Stomach smooth muscle (tissue), 2 donors: ENCODE measurements around the gene ALG3.

Source experiments
- H3K27ac ChIP-seq: one replicate; pipeline ENCODE4 v1.7.0; 2013; ENCODE audit warnings: mild to moderate bottlenecking, low read length, inconsistent platforms
- H3K27me3 ChIP-seq, 2 donors: one replicate each; pipeline ENCODE4 v1.7.0; 2013; ENCODE audit warnings: low read length in 2 of 2; ENCODE audit not compliant: insufficient read depth in 2 of 2, control insufficient read depth in 1 of 2
- H3K36me3 ChIP-seq, 2 donors: one replicate each; pipeline ENCODE4 v1.7.0; 2013; ENCODE audit warnings: low read length in 2 of 2; ENCODE audit not compliant: control insufficient read depth in 2 of 2, insufficient read depth in 2 of 2
- H3K4me1 ChIP-seq: one replicate; pipeline ENCODE4 v1.7.0; 2013; ENCODE audit warnings: low read length; ENCODE audit not compliant: control insufficient read depth, insufficient read depth
- H3K4me3 ChIP-seq, 2 donors: one replicate each; pipeline ENCODE4 v1.7.0; 2013; ENCODE audit warnings: low read length in 2 of 2
- H3K9ac ChIP-seq, 2 donors: one replicate each; pipeline ENCODE4 v1.7.0; 2013; ENCODE audit warnings: low read length in 2 of 2, mild to moderate bottlenecking in 1 of 2
- H3K9me3 ChIP-seq, 2 donors: one replicate each; pipeline ENCODE4 v1.7.0; 2013; ENCODE audit warnings: low read length in 2 of 2; ENCODE audit not compliant: control insufficient read depth in 2 of 2
- donor health status: healthy.
- donor health status: Pancreatic carcinoma.

Gene ALG3

DNA sequence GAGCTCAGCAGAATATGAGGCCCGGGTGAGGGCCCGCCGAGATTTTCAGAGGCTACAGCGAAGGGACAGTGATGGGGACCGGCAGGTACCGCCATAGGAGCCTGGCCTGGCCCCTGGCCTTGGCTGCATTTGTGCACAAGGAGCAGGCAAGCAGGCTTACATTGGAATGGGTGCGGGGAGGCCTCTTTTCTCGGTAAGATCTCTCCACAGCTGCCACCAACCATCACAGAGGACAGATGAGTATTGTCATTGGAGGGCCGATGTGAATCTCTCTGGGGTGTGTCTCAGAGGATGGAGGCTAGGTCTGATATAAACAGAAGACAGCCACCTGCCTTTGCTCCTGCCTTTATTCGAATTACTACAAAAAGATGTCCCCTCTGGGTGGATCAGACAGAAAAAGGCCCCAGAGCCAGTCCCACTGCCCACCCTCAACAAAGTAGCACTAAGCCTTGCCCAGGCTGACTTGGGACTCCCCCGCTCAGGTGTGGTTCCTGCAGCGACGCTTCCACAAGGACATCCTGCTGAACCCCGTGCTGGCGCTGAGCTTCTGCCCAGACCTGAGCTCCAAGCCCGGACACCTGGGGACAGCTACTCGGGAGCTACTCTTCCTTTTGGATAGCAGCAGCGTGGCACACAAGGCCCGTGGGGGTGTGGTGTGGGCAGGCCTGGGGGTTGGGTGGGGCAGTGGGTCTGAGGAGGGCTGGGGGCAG is 13.9 kb downstream of the ALG3 start:
- H3K36me3 ChIP-seq, result no peaks in the 10 kb centered on the region
- H3K9me3 ChIP-seq, result no peaks in the 10 kb centered on the region
- no peak overlapping the region for H3K9ac ChIP-seq
- no peak overlapping the region for H3K27ac ChIP-seq
- H3K4me1 ChIP-seq, result peaks cover 11% of the 10 kb centered on the region
- no peak overlapping the region for H3K4me3 ChIP-seq
- H3K27me3 ChIP-seq, result peaks cover 30 to 58% of the 10 kb centered on the region in 2 donors

DNA sequence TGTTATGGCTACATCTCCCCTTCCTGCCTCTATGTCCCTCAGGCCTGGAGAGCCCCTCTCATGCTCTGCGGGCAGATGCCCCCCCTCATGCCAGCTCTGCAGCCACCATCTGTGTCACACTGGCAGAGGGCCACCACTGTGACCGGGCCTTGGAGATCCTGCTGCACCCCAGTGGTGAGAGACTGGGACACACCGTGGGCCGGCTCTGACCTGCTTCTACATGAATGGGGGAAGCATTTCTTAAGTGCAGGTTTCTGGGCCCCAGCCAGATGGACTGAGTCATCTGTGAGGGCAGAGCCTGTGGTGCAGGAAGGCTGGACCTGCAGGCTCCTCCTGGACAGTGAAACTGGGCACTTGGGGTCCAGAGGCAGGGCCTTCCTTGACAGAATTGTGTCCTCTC is 14.5 kb downstream of the ALG3 start:
- Histone ChIP-seq H3K9me3 (no peaks in the 10 kb centered on the region), H3K36me3 (no peaks in the 10 kb centered on the region), H3K4me3 (no peak overlapping the region), H3K27me3 (peaks cover 30 to 61% of the 10 kb centered on the region in 2 donors), H3K4me1 (peaks cover 17% of the 10 kb centered on the region), H3K9ac (no peak overlapping the region), H3K27ac (no peak overlapping the region)

DNA sequence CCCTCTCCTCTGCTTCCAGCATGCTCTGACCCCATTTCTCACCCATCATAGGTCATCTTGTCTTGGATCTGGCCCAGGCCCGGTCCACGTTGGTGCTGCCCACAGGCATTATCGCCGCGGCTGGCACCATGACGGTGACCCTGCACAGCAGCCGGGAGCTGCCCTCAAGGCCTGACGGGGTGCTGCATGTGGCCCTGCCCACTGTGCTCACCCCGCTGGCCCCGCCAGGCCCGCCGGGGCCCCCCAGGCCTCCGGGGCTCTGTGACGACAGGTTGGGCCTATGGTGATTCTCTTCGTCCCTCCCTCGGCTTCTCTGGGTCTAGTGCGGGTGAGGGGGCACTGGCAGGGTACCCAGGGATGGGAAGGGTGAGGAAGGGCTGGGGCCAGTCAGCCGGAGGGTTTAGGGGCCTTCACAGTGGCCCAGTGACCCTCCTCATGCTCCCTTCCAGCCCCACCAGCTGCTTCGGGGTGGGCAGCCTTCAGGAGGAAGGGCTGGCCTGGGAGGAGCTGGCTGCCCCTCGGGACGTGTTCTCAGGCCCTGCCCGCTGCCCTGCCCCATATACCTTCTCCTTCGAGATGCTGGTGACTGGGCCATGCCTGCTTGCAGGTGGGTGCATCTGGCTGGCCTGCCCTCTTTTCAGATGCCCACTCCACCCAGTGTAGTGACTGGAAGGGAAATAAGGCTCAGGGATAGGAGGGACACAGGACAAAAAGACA is 15.5 kb downstream of the ALG3 start:
- no peaks in the 10 kb centered on the region for H3K36me3 ChIP-seq
- no peak overlapping the region for H3K27ac ChIP-seq
- no peak overlapping the region for H3K9ac ChIP-seq
- peaks cover 25% of the 10 kb centered on the region for H3K4me1 ChIP-seq
- H3K4me3 ChIP-seq, result no peak overlapping the region
- H3K9me3 ChIP-seq, result no peaks in the 10 kb centered on the region
- H3K27me3 ChIP-seq, result peaks cover 31 to 64% of the 10 kb centered on the region in 2 donors

DNA sequence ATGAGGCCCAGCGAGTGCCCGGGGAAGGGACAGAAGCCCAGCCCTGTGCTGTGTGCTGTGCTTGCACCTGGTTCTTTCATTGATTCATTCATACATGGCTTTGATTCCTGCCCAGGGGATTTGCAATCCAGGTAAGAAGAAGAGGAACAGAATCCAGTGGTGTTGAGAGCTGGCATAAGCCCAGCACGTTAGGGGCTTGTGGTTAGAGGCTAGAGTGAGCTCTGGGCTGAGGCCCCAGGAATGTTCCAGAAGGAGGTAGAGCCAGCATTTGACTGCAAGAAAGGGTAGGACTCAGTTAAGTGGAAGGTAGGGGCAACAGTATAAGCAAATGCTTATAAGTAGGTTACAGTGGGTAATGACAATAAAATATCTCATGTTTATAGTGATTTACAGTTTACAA is 17.1 kb downstream of the ALG3 start:
- no peak overlapping the region for H3K27ac ChIP-seq
- no peaks in the 10 kb centered on the region for H3K36me3 ChIP-seq
- no peak overlapping the region for H3K4me3 ChIP-seq
- H3K9ac ChIP-seq, result no peak overlapping the region
- H3K4me1 ChIP-seq, result peaks cover 25% of the 10 kb centered on the region
- H3K27me3 ChIP-seq, result peaks cover 36 to 60% of the 10 kb centered on the region in 2 donors
- H3K9me3 ChIP-seq, result no peaks in the 10 kb centered on the region

DNA sequence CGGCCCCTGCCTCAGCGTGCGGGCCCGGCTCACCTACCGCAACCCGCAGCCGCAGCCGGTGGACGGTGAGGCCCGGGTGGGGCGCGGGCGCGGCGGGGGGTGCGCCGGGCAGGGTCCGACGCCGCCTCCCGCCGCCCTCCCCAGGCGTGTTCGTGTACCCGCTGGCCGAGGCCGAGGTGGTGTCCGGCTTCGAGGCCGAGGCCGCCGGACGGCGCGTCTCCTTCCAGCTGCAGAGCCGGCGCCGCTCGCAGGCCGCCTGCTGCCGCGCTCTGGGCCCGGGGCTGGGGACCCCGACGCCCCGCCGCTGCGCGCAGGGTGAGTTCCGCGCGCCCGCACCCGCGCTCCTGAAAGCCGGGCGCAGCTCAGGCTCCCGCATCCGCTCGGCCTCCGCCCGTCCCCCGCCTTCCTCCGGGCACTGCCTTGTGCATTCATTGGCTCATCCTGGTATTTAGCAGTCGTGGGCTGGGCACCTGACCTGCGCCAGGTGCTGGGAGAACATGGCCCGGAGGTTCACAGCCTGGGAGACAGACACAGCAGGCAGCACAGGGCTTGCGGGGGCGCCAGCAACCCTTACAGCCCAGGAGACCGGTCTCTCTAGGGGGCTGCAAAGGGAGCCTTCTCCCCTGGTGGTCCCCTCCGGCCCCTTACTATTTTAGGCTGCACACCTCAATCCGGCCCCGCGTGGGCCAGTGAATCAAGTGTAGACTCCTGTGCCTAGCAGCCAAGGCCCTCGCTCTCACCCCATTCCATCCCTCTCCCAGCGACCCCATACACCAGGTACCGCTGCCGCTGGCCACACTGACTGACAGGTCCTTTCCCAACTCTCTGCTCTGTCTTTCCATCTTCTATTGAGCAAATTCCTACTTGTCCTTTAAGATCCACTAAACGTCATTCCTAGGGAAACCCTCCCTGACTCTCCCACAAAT is 17.9 kb downstream of the ALG3 start:
- H3K4me3 ChIP-seq, result peak overlapping the region in 1 of 2 donors; percentile 74
- no peaks in the 10 kb centered on the region for H3K9me3 ChIP-seq
- H3K27me3 ChIP-seq, result peaks cover 37 to 61% of the 10 kb centered on the region in 2 donors
- no peak overlapping the region for H3K27ac ChIP-seq
- no peaks in the 10 kb centered on the region for H3K36me3 ChIP-seq
- no peak overlapping the region for H3K9ac ChIP-seq
- peaks cover 25% of the 10 kb centered on the region for H3K4me1 ChIP-seq

DNA sequence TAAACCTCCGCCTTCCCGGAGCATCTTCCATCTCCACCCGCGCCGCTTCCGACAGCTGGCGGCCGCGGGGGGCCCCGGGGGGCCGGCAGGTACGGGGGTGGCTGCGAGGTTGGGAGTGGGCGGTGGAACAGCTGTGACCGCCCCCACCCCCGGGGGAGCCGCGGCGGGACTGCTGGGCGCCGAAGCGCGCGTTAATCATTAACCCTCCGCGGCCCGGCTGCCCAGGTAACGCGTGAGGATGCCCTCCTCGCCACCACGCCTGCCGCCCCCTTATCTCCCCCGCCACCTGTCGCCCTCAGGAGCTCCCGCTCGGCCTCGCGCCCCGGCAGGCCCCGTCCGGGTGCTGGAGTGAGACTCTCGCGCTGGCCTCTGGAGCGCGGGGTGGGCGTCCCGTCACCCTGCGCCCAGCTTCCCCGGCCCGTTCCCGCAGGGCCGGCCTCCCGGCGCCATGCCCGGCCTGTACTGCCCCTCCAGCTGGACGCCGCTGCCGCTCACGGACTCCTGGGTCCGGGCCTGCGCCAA is 18.6 kb downstream of the ALG3 start:
- Histone ChIP-seq H3K9ac (no peak overlapping the region), H3K27me3 (peaks cover 40 to 62% of the 10 kb centered on the region in 2 donors), H3K27ac (no peak overlapping the region), H3K36me3 (no peaks in the 10 kb centered on the region), H3K9me3 (no peaks in the 10 kb centered on the region), H3K4me3 (peak overlapping the region; percentile 59 to 74), H3K4me1 (peaks cover 25% of the 10 kb centered on the region)

DNA sequence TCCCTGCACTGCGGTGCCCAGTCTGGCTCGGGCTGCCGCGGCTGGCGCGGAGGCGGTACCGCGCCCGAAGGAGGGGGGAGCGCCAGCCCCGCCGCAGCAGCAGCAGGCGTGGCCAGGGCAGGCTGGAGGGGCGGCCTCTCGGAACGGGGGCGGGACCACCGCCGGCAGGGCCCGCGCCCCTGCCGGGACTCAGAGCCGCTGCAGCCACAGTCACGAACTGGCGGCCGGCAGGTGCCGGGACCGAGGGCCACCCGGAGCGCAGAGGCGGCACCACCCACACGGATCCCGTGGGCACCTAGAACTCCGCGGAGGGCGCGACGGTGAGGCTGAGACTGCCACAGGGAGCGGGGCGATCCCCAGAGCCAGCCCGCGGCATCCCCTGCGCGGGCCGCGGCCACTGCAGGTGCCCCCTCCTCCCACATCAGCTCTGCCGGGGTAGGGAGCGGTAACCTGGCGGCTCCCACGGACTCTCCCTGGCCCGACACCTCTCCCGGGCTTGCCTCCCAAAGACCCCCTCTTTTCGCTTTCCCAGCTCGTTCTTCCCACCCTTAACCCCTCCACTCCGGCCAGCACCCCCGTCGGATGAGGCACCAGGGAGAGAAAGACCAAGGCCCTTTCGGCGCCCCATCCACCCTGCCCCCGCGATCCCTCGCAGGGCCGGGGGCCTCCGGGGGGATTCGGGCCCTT is 19.2 kb downstream of the ALG3 start, which contains the start of gene VWA5B2:
Gene VWA5B2, plus strand, starts transcription at position 192 of the 687 bp plus-strand sequence. CDS start 944 bp downstream, outside the sequence.
- Histone ChIP-seq H3K27me3 (peaks cover 40 to 62% of the 10 kb centered on the region in 2 donors), H3K36me3 (no peaks in the 10 kb centered on the region), H3K27ac (no peak within 1 kb of the TSS), H3K9me3 (no peaks in the 10 kb centered on the region), H3K4me1 (peaks cover 25% of the 10 kb centered on the region), H3K4me3 (peak within 1 kb of the TSS; percentile 59 to 74), H3K9ac (no peak within 1 kb of the TSS)

DNA sequence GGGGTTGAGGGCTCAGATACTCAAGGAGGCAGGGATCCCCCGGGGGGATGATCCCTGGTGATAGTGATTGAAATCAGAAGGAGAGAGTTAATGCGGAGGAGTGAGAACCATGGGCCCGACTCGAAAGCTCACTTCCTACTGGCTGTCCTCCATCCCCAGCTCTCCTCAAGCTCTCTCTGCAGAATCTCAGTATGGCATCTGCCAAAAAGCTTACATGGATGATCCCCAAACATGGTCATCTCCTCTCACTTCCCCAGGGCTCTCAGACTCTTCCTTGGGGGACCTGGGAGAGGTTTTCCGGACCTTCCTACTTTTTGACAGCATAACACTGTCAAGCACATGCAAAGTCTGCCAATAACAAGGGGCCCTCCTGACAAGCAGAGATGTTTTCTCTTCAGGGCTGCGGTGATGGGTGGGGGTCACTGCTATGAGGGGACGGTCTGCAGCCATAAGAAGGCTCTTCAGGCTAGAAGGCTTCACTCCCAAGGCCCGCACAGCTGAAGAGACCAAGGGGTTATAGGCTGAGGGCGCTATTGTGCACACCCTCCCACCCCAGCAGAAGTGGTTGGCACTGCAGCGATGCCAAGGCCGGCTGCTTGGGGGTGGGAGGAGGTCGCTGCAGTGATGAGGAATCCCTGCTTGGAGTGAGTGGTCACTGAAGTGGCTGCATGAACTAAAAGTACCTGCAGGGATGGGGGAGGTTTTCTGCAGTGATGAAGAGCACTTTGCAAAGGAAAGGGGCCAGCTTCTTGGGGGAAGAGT is 20.2 kb downstream of the ALG3 start:
- H3K27ac ChIP-seq, result no peak overlapping the region
- H3K4me3 ChIP-seq, result peak overlapping the region; percentile 59 to 74
- no peak overlapping the region for H3K9ac ChIP-seq
- peaks cover 25% of the 10 kb centered on the region for H3K4me1 ChIP-seq
- no peaks in the 10 kb centered on the region for H3K36me3 ChIP-seq
- no peaks in the 10 kb centered on the region for H3K9me3 ChIP-seq
- peaks cover 40 to 57% of the 10 kb centered on the region in 2 donors for H3K27me3 ChIP-seq

DNA sequence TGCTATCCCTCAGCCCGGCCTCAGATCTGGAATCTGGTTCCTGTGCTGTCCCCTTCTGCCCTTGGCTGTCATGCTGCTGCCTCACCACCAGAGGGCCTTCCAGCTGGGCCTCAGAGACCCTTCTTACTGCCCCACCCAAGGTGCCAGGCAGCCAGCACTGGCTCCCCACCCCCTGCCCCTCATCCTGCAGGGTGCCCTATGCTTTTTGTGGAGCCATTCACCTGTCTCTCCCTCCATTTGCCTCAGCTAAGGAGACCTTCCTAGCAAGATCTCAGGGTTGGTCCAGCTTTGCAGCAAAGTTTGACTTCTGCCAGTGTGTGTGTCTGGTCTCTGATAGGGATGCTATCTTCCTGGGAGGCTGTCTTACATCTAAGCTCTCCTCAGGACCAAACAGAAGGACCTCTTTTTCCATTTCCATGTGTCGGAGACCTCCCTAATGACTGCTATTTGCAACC is 21.3 kb downstream of the ALG3 start:
- Histone ChIP-seq H3K4me1 (peaks cover 25% of the 10 kb centered on the region), H3K4me3 (no peak overlapping the region), H3K27ac (no peak overlapping the region), H3K9ac (no peak overlapping the region), H3K27me3 (peaks cover 40 to 59% of the 10 kb centered on the region in 2 donors), H3K36me3 (no peaks in the 10 kb centered on the region), H3K9me3 (no peaks in the 10 kb centered on the region)
